Naive thymus-derived CD4-positive, alpha-beta T cell (primary cell): ENCODE data around the gene SNAPC1. TPM values are rescaled to one million over a fixed set of nuclear protein-coding genes. Genes with fewer than 3 reads are reported as not detected.

Experiments used
- ATAC-seq: fragments of 150-1000 bp; cut with Tn5 transposase; 2 replicates; pipeline ENCODE4 v1.10.0; 2021; ENCODE audit warnings: mild to moderate bottlenecking, moderate library complexity
- CTCF ChIA-PET: fragments of 350-600 bp; sonication (Branson Sonifier 250); formaldehyde crosslinking; loops from one replicate; lab custom pipeline; 2021; ENCODE audit warnings: antibody characterized with exemption; lab: Charles Lee
- POLR2A ChIA-PET: fragments of 350-600 bp; sonication (Branson Sonifier 250); formaldehyde crosslinking; loops from one replicate; lab custom pipeline; 2021; ENCODE audit warnings: antibody characterized with exemption, inconsistent platforms; lab: Charles Lee
- DNase-seq, 9 donors: peaks; one replicate each; pipeline versions ENCODE4 v3.0.0 to v3.0.0-alpha.2; 2020 to 2022; ENCODE audit warnings: mixed read lengths in 1 of 9
- H3K27ac ChIP-seq: one replicate; pipeline ENCODE4 v1.7.0; 2013; ENCODE audit warnings: mild to moderate bottlenecking, low read depth, low read length, moderate library complexity
- H3K27me3 ChIP-seq, 2 donors: one replicate each; pipeline ENCODE4 v1.7.0; 2013; ENCODE audit warnings: low read length in 2 of 2, mild to moderate bottlenecking in 2 of 2, moderate library complexity in 2 of 2; ENCODE audit not compliant: control insufficient read depth in 2 of 2, insufficient read depth in 2 of 2
- H3K36me3 ChIP-seq, 3 experiments: 1 replicate in 2 of 3; 2 replicates in 1 of 3; pipeline ENCODE4 v1.7.0; 2013; ENCODE audit warnings: low read length in 3 of 3, mild to moderate bottlenecking in 3 of 3, moderate library complexity in 1 of 3; ENCODE audit not compliant: insufficient read depth in 3 of 3, control insufficient read depth in 2 of 3
- H3K4me1 ChIP-seq, 2 donors: one replicate each; pipeline ENCODE4 v1.7.0; 2013; ENCODE audit warnings: low read length in 2 of 2, mild to moderate bottlenecking in 2 of 2, moderate library complexity in 1 of 2; ENCODE audit not compliant: control insufficient read depth in 2 of 2, insufficient read depth in 2 of 2
- H3K4me3 ChIP-seq: 2 replicates; pipeline ENCODE4 v1.7.0; 2013; ENCODE audit warnings: mild to moderate bottlenecking, low read length
- H3K9me3 ChIP-seq, 3 experiments: 1 replicate in 2 of 3; 2 replicates in 1 of 3; pipeline ENCODE4 v1.7.0; 2013; ENCODE audit warnings: low read length in 3 of 3; ENCODE audit not compliant: control insufficient read depth in 2 of 3
- H3K27ac Mint-ChIP-seq, 9 donors: one replicate each; pipeline ENCODE4 v1.8.0; 2020 to 2022; ENCODE audit warnings: mixed read lengths in 9 of 9, mild to moderate bottlenecking in 8 of 9, moderate library complexity in 5 of 9, inconsistent platforms in 2 of 9
- H3K27me3 Mint-ChIP-seq, 5 donors: one replicate each; pipeline ENCODE4 v1.8.0; 2021 to 2022; ENCODE audit warnings: mixed read lengths in 5 of 5, mild to moderate bottlenecking in 1 of 5
- H3K36me3 Mint-ChIP-seq, 5 donors: one replicate each; pipeline ENCODE4 v1.8.0; 2020 to 2022; ENCODE audit warnings: mixed read lengths in 5 of 5, mild to moderate bottlenecking in 3 of 5, inconsistent platforms in 1 of 5
- H3K4me1 Mint-ChIP-seq, 7 donors: one replicate each; pipeline ENCODE4 v1.8.0; 2020 to 2022; ENCODE audit warnings: mixed read lengths in 7 of 7, mild to moderate bottlenecking in 3 of 7, inconsistent platforms in 1 of 7
- H3K4me3 Mint-ChIP-seq, 10 donors: one replicate each; pipeline ENCODE4 v1.8.0; 2020 to 2022; ENCODE audit warnings: mild to moderate bottlenecking in 10 of 10, mixed read lengths in 10 of 10, moderate library complexity in 6 of 10, inconsistent platforms in 2 of 10
- H3K9me3 Mint-ChIP-seq, 11 donors: one replicate each; pipeline ENCODE4 v1.8.0; 2020 to 2022; ENCODE audit warnings: mixed read lengths in 11 of 11, mild to moderate bottlenecking in 4 of 11, inconsistent platforms in 1 of 11, moderate library complexity in 1 of 11
- intact Hi-C, 2 donors: fragments of 100-400 bp; cut with micrococcal nuclease; formaldehyde crosslinking; loops; one replicate each; pipeline ENCODE4 v1.15.1; 2023
- polyA plus RNA-seq, 2 donors: library from polyadenylated mRNA; unstranded; fragments of 300-500 nt; fragmentation: Illumina TruSeq; gene quantifications; one replicate each; pipeline ENCODE4 v1.2.3, GENCODE V29; 2021
- total RNA-seq, 6 experiments: library from RNA in 5 of 6; stranded (reverse) in 5 of 6; gene quantifications; 1 replicate in 5 of 6; 2 replicates in 1 of 6; pipeline ENCODE4 v1.2.3 and lab custom pipeline; 2021 to 2026

Gene SNAPC1
- total and polyA plus RNA-seq, 7 experiments from 2014 or later: 3.5 to 8.7 (median 5.3) TPM

DNA sequence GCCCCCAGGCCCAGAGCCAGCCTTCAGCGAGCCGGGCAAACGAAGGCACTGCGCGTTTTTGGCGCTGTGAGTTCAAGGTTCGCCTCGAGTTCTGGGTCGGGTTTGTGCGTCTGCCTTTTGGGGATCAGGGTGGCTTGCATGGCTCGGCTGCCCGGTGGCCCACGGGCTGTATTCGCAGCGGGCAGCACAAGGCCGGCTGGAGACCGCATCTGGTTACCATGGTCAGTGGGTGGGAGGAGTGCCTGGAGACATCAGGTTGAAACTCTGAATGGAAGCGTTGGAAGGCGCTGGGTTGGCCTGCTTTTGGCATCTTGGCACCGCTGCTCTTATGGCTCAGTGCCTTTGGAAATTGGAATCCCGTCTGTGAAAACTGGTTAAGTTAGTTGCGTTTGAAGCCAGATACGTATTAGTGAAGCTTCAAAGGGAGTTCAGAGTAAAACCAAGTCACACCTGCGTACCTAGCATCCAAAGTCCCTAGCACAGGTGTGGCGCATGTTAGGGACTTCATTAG lies 50.9 kb downstream of the SNAPC1 start:
- ChIA-PET CTCF (no interaction called here), POLR2A (interaction anchor here (0.7 kb wide), 1 partner anchor 32 kb away, joined by 4 read pairs; no protein-coding TSS in a partner anchor)
- peaks cover 3 to 16% of the 10 kb centered on the region in 2 donors for H3K27me3 ChIP-seq
- peaks cover 0 to 11% (median 4%) of the 10 kb centered on the region in 5 donors for H3K36me3 Mint-ChIP-seq
- ATAC-seq (no peak), DNase-seq (no peak)
- H3K4me3 Mint-ChIP-seq: peak overlapping the region; percentile 60 to 86 (median 76)
- H3K4me1 Mint-ChIP-seq: peaks cover 0 to 14% (median 8%) of the 10 kb centered on the region in 7 donors
- H3K4me3 ChIP-seq: peak overlapping the region; percentile 35
- peak overlapping the region in 1 of 9 donors; percentile 65 for H3K27ac Mint-ChIP-seq
- H3K36me3 ChIP-seq: no peaks in the 10 kb centered on the region
- intact Hi-C loops: no loop called here
- H3K27ac ChIP-seq: no peak overlapping the region
- H3K27me3 Mint-ChIP-seq: peaks cover 32 to 86% (median 57%) of the 10 kb centered on the region in 5 donors
- peaks cover 0 to 5% of the 10 kb centered on the region in 2 donors for H3K4me1 ChIP-seq
- no peaks in the 10 kb centered on the region for H3K9me3 ChIP-seq
- peaks cover 0 to 1% (median 0%) of the 10 kb centered on the region in 11 donors for H3K9me3 Mint-ChIP-seq

DNA sequence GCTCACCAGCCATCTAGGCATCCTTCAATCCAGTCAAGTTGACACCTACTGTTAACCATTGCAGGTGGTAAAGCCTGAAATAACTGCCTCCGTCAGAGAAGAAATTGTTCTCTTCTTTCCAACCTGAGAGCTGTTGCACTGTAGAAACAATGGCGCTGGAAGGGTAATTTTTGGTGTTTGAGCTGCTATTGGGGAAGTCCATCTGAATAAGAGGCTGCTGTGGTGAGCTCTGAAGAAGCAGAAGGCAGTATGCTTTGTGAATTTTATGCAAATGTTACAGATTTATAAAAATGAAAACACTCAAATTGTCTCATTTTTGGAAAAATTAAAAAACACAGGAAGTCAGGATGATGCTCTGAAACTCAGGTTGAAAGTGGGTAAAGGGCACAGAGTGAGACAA lies 60.2 kb downstream of the SNAPC1 start:
- POLR2A ChIA-PET: no interaction called here
- peaks cover 5 to 30% (median 10%) of the 10 kb centered on the region in 5 donors for H3K27me3 Mint-ChIP-seq
- intact Hi-C loops: no loop called here
- H3K27ac Mint-ChIP-seq: no peak overlapping the region
- H3K9me3 Mint-ChIP-seq: peaks cover 0 to 4% (median 0%) of the 10 kb centered on the region in 11 donors
- Histone ChIP-seq H3K36me3 (no peaks in the 10 kb centered on the region), H3K4me3 (no peak overlapping the region), H3K27me3 (no peaks in the 10 kb centered on the region), H3K27ac (no peak overlapping the region), H3K9me3 (no peaks in the 10 kb centered on the region), H3K4me1 (no peaks in the 10 kb centered on the region)
- H3K36me3 Mint-ChIP-seq: peaks cover 0 to 7% (median 4%) of the 10 kb centered on the region in 5 donors
- H3K4me3 Mint-ChIP-seq: no peak overlapping the region
- CTCF ChIA-PET: no interaction called here
- DNase-seq: no peak
- H3K4me1 Mint-ChIP-seq: peaks cover 0 to 2% (median 0%) of the 10 kb centered on the region in 7 donors
- ATAC-seq: no peak

DNA sequence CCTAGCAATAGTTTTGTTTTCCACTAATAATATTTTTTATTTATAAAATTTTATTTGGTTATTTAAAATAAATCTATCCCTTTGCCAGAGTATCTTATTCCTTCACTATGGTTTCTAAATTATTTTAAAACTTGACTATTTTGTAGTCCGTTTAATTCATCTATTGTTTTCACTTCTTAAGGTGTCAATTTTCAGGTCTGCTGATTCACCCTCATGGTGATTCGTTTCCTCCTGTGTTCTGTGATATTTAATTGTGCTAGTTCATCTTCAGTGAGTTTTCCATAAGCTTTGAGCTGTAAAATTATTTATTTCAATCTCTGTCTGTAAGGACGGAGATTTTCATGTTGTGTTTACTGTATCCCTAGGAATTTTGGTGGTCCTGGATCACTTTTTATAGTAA lies 70.6 kb downstream of the SNAPC1 start:
- H3K36me3 ChIP-seq: no peaks in the 10 kb centered on the region
- ATAC-seq: no peak
- H3K4me1 Mint-ChIP-seq: peaks cover 0 to 7% (median 0%) of the 10 kb centered on the region in 7 donors
- no peaks in the 10 kb centered on the region for H3K4me1 ChIP-seq
- no peak overlapping the region for H3K4me3 Mint-ChIP-seq
- intact Hi-C loops: loop anchor here in 1 of 2 donors (10.0 kb wide), 1 partner anchor 298 kb away; no protein-coding TSS in a partner anchor
- H3K4me3 ChIP-seq: no peak overlapping the region
- ChIA-PET CTCF (no interaction called here), POLR2A (no interaction called here)
- no peak overlapping the region for H3K27ac ChIP-seq
- no peak overlapping the region for H3K27ac Mint-ChIP-seq
- peaks cover 0 to 10% (median 0%) of the 10 kb centered on the region in 5 donors for H3K27me3 Mint-ChIP-seq
- H3K36me3 Mint-ChIP-seq: no peaks in the 10 kb centered on the region
- no peaks in the 10 kb centered on the region for H3K9me3 ChIP-seq
- no peaks in the 10 kb centered on the region for H3K9me3 Mint-ChIP-seq
- no peak for DNase-seq
- no peaks in the 10 kb centered on the region for H3K27me3 ChIP-seq

DNA sequence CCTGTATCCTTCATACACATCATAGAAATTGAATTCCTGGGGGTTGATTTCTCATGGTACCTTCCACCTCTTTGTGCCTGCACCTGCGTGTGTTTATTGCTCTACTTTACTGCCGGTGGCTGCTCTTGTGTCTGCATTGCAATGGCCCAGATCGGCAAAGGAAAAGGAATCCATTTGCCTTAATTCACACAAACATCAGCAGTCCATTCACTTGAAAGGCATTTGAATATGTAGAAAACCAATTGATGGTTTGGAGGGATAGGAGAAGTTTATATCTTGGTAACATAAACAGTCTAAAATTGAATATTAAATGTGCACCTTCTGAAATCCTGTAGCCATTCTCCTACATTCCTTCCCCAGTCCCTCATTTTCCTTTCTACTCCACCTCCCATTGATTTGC lies 74.0 kb downstream of the SNAPC1 start:
- Mint-ChIP-seq H3K27me3 (peaks cover 0 to 25% (median 0%) of the 10 kb centered on the region in 5 donors), H3K4me1 (peaks cover 0 to 9% (median 0%) of the 10 kb centered on the region in 7 donors), H3K36me3 (no peaks in the 10 kb centered on the region), H3K9me3 (peaks cover 0 to 1% (median 0%) of the 10 kb centered on the region in 11 donors), H3K27ac (peak overlapping the region in 1 of 9 donors; percentile 56), H3K4me3 (no peak overlapping the region)
- ATAC-seq (no peak), DNase-seq (no peak)
- POLR2A ChIA-PET: interaction anchor here (1.0 kb wide), 1 partner anchor 75 kb away, joined by 3 read pairs; the partner anchor contains the start of gene SNAPC1
- Histone ChIP-seq H3K27ac (no peak overlapping the region), H3K4me1 (no peaks in the 10 kb centered on the region), H3K36me3 (no peaks in the 10 kb centered on the region), H3K4me3 (no peak overlapping the region), H3K27me3 (no peaks in the 10 kb centered on the region), H3K9me3 (no peaks in the 10 kb centered on the region)
- intact Hi-C loops: loop anchor here (2.0 to 10.0 kb wide), 4 partner anchors 104 to 301 kb away; no protein-coding TSS in a partner anchor
- CTCF ChIA-PET: interaction anchor here (0.6 to 2.9 kb wide), 19 partner anchors 12 to 568 kb away, joined by 3 to 24 read pairs (median 5); partner anchors contain the start of genes SNAPC1 and TMEM30B

DNA sequence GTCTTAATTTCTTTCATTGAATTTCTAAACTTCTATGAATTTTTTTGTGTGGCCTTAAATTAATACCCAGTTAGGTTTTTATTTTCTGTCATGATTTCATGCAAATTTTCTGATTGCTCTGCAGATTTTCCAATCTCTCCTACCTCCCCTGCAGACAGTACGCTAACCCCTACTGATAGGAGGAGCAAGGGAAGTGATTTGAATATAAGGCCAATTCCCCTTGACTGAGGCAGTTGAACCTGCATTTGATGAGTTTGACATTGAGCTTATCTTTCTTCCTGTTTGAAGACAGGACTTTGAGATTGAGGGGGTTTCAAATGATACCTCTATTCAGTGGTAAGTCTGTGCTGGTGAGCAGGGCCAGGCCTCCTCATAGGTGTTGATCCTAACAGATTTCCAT lies 74.6 kb downstream of the SNAPC1 start:
- Histone ChIP-seq H3K4me1 (no peaks in the 10 kb centered on the region), H3K9me3 (no peaks in the 10 kb centered on the region), H3K36me3 (no peaks in the 10 kb centered on the region), H3K27me3 (no peaks in the 10 kb centered on the region), H3K27ac (no peak overlapping the region), H3K4me3 (no peak overlapping the region)
- no peak overlapping the region for H3K4me3 Mint-ChIP-seq
- H3K36me3 Mint-ChIP-seq: no peaks in the 10 kb centered on the region
- DNase-seq (no peak), ATAC-seq (no peak)
- POLR2A ChIA-PET: interaction anchor here (0.7 to 1.0 kb wide), 2 partner anchors 75 to 547 kb away, joined by 3 read pairs; partner anchors contain the start of gene SNAPC1
- intact Hi-C loops: loop anchor here (1.0 to 10.0 kb wide), 12 partner anchors 86 to 568 kb away; no protein-coding TSS in a partner anchor
- H3K9me3 Mint-ChIP-seq: peaks cover 0 to 1% (median 0%) of the 10 kb centered on the region in 11 donors
- CTCF ChIA-PET: interaction anchor here (0.6 to 2.9 kb wide), 33 partner anchors 9 to 568 kb away, joined by 3 to 24 read pairs (median 5); partner anchors contain the start of genes SNAPC1 and TMEM30B
- peaks cover 0 to 9% (median 0%) of the 10 kb centered on the region in 7 donors for H3K4me1 Mint-ChIP-seq
- peaks cover 0 to 25% (median 0%) of the 10 kb centered on the region in 5 donors for H3K27me3 Mint-ChIP-seq
- no peak overlapping the region for H3K27ac Mint-ChIP-seq

DNA sequence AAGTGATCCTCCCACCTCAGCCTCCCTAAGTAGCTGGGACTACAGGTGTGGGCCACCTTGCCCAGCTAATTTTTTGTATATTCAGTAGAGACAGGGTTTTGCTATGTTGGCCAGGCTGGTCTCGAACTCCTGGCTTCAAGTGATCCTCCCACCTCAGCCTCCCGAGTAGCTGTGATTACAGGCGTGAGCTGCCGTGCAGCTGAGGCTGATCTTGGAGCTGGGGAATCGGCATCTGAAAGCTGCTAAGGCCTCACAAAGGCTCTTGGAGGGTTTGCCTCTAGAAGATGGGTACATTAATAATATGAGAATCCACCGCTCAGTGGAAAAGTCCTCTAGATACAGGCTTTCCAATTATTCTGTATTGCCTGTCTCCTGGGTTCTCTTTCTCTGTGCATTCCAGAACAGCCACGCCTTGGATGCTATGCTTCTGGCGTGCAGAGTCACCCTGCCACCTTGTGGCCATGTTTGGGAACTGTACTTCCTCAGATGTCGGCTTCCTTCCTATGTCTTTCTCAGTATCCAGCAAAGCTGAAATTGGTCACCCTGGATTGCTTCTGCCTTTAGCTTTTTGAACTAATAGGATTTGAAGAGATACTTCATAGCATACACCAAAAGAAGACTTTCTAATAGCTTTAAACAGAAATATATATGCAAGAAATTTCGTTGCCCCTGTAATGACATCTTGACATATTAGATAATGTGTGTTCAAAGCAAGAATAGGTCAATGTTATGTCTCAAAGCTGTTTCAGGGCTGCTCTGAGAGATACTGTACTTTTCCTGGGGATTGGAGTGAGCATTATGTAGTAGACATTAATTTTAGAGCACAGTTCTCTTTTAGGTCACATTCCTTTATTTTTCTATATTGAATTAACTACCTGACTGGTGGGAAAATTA lies 75.4 kb downstream of the SNAPC1 start:
- H3K36me3 ChIP-seq: no peaks in the 10 kb centered on the region
- ATAC-seq: peak; percentile 98
- peaks cover 0 to 9% (median 0%) of the 10 kb centered on the region in 7 donors for H3K4me1 Mint-ChIP-seq
- DNase-seq: peak; percentile 49 to 76 (median 67)
- no peaks in the 10 kb centered on the region for H3K4me1 ChIP-seq
- H3K27ac ChIP-seq: no peak overlapping the region
- POLR2A ChIA-PET: interaction anchor here (0.7 to 1.0 kb wide), 2 partner anchors 76 to 548 kb away, joined by 3 read pairs; partner anchors contain the start of gene SNAPC1
- CTCF ChIA-PET: interaction anchor here (0.6 to 2.9 kb wide), 43 partner anchors 8 to 572 kb away, joined by 3 to 24 read pairs (median 4); partner anchors contain the start of genes SNAPC1 and TMEM30B
- intact Hi-C loops: loop anchor here (1.0 to 10.0 kb wide), 12 partner anchors 86 to 568 kb away; no protein-coding TSS in a partner anchor
- H3K27me3 ChIP-seq: no peaks in the 10 kb centered on the region
- peaks cover 0 to 31% (median 0%) of the 10 kb centered on the region in 5 donors for H3K27me3 Mint-ChIP-seq
- no peak overlapping the region for H3K4me3 ChIP-seq
- H3K9me3 Mint-ChIP-seq: peaks cover 0 to 3% (median 0%) of the 10 kb centered on the region in 11 donors
- no peak overlapping the region for H3K27ac Mint-ChIP-seq
- H3K9me3 ChIP-seq: no peaks in the 10 kb centered on the region
- no peaks in the 10 kb centered on the region for H3K36me3 Mint-ChIP-seq
- H3K4me3 Mint-ChIP-seq: no peak overlapping the region
